WI38 (cell line): ENCODE data around the gene CDH23.

Experiments used
- H3K4me3 ChIP-seq: 2 replicates; pipeline ENCODE4 v1.5.1; 2011; ENCODE audit warnings: low read depth, mild to moderate bottlenecking, control low read depth, low read length
- CTCF ChIP-seq: IDR thresholded peaks from 2 replicates; pipeline ENCODE4 v1.5.1; 2012; ENCODE audit warnings: low read depth, mild to moderate bottlenecking, control low read depth, low read length

The CDH23 gene

GRCh38 chr10:71857934-71858890, 461.5 kb downstream of the CDH23 start:
- no peak overlapping the region for H3K4me3 ChIP-seq
- TF ChIP-seq CTCF: no peak

- no peak overlapping the region for H3K4me3 ChIP-seq
- TF ChIP-seq CTCF: no peak
These were observed 463.7 kb downstream of the CDH23 start for GRCh38 chr10:71860243-71861029.

GRCh38 chr10:71863203-71863602, 466.5 kb downstream of the CDH23 start:
- TF ChIP-seq CTCF: no peak
- H3K4me3 ChIP-seq: no peak overlapping the region

GRCh38 chr10:71864911-71865361, 468.2 kb downstream of the CDH23 start:
- no peak for TF ChIP-seq CTCF
- H3K4me3 ChIP-seq: no peak overlapping the region
